Gastroesophageal sphincter (tissue), 4 donors: Measurements from ENCODE around the gene ARHGAP8. TPM values are rescaled to one million over a fixed set of nuclear protein-coding genes. Genes with fewer than 3 reads are reported as not detected.

ENCODE experiments used
- ATAC-seq: fragments of 150-250 bp; one replicate; pipeline ENCODE4 v1.9.1; 2016; ENCODE audit warnings: mild to moderate bottlenecking, moderate library complexity
- H3K27ac ChIP-seq, 4 donors: fragments of 200-600 bp; sonication (generic) in 3 of 4; 1 replicate in 3 of 4; 2 replicates in 1 of 4; pipeline ENCODE4 v1.5.1; 2016 to 2019
- H3K27me3 ChIP-seq: fragments of 200-600 bp; sonication (generic); one replicate; pipeline ENCODE4 v1.5.1; 2019
- H3K36me3 ChIP-seq, 2 donors: fragments of 200-600 bp; sonication (generic); one replicate each; pipeline ENCODE4 v1.5.1; 2019; ENCODE audit warnings: control low read depth in 1 of 2
- H3K4me1 ChIP-seq, 3 donors: fragments of 200-600 bp; sonication (generic); 1 replicate in 2 of 3; 2 replicates in 1 of 3; pipeline ENCODE4 v1.5.1; 2016 to 2019; ENCODE audit warnings: control low read depth in 2 of 3
- H3K4me3 ChIP-seq, 2 donors: fragments of 200-600 bp; sonication (generic); one replicate each; pipeline ENCODE4 v1.5.1; 2019; ENCODE audit warnings: mild to moderate bottlenecking in 1 of 2, moderate library complexity in 1 of 2
- H3K9me3 ChIP-seq, 3 donors: fragments of 200-600 bp; sonication (generic); one replicate each; pipeline ENCODE4 v1.5.1; 2017 to 2019; ENCODE audit warnings: control low read depth in 2 of 3
- CTCF ChIP-seq, 4 experiments: fragments of 200-600 bp in 2 of 4; fragments of 450-650 bp in 2 of 4; sonication (generic) in 1 of 4; IDR thresholded peaks; one replicate each; pipeline ENCODE4 v1.5.1; 2017 to 2019; ENCODE audit warnings: antibody characterized with exemption in 4 of 4, mild to moderate bottlenecking in 2 of 4, moderate library complexity in 2 of 4
- EP300 ChIP-seq: sonication (generic); formaldehyde crosslinking; IDR thresholded peaks from one replicate; pipeline ENCODE4 v1.6.1; 2017; ENCODE audit warnings: antibody characterized with exemption, mild to moderate bottlenecking
- POLR2A ChIP-seq, 2 donors: fragments of 450-650 bp; IDR thresholded peaks; one replicate each; pipeline ENCODE4 v1.6.1; 2017; ENCODE audit warnings: antibody characterized with exemption in 2 of 2, mild to moderate bottlenecking in 2 of 2, moderate library complexity in 1 of 2
- POLR2AphosphoS5 ChIP-seq: sonication (generic); formaldehyde crosslinking; IDR thresholded peaks from one replicate; pipeline ENCODE4 v1.6.1; 2017; ENCODE audit warnings: antibody characterized with exemption
- WGBS, 2 donors: methylation state at CpG; one replicate each; pipeline ENCODE4 v1.1.5; 2018; ENCODE audit warnings: low coverage in 1 of 2; 5-methylcytosine and 5-hydroxymethylcytosine counted together
- total RNA-seq, 4 donors: library from RNA; depleted of rRNA; stranded (reverse); fragments of >200 nt; gene quantifications; one replicate each; pipeline ENCODE4 v1.1.0, GENCODE V29; 2016

Gene ARHGAP8
- total RNA-seq, result 1 to 10 TPM in 1 of 4 donors, under 1 TPM in 1, not detected in 2; 0.31 to 1.6 TPM

- no peaks in the 10 kb centered on the region for H3K36me3 ChIP-seq
- no peak for TF ChIP-seq EP300
- no peak for TF ChIP-seq CTCF (IDR thresholded peaks at IDR 0.05)
- no peak for TF ChIP-seq POLR2A (IDR thresholded peaks at IDR 0.05)
- no peak for TF ChIP-seq POLR2AphosphoS5
- no peak within 1 kb of the TSS for H3K27ac ChIP-seq
- H3K9me3 ChIP-seq, result peaks cover 0 to 15% (median 0%) of the 10 kb centered on the region in 3 donors
- peak within 1 kb of the TSS in 1 of 2 donors; percentile 30 for H3K4me3 ChIP-seq
- WGBS, 2 donors, result 0% methylated on average over 2 of the region's 78 CpGs; no CpG with 5 or more reads in 1 of the 2 donors
- H3K4me1 ChIP-seq, result peaks cover 0 to 19% (median 7%) of the 10 kb centered on the region in 3 donors
- H3K27me3 ChIP-seq, result peaks cover 91% of the 10 kb centered on the region
- ATAC-seq, result no peak
Observed at GRCh38 chr22:44752285-44753188, at the start of gene ARHGAP8. Gene ARHGAP8 (plus strand): TSS chr22:44752575. CDS start chr22:44786528, 33,953 bp downstream.

DNA sequence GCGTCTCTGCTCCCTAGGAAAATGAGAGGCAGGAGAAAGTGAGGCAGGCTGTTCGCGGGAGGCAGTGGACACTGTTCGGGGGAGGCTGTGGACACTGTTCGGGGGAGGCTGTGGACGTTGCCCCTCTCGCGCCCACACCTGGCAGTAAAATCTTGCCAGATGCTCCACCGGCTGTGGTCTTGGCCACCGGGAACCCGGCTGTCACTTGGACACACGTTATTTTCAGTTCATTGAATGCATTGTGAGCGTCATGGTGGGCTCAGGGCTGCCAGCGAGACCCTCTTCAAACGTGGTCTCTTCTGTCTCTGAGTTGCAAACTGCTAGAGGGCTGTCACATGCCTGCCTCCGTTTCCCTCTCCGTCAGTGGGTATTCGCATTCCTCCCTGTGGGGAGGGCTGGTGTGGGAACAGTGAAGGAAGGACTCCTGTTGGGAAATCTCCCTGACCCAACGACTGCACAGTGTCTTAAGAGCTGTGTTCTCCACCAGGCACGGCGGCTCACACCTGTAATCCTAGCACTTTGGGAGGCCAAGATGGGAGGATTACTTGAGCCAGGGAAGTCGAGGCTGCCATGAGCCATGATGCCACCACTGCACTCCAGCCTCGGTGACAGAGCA is 49.0 kb upstream of the ARHGAP8 start:
- Histone ChIP-seq H3K27ac (no peak overlapping the region), H3K4me3 (peak overlapping the region in 1 of 2 donors; percentile 57), H3K27me3 (peaks cover 91% of the 10 kb centered on the region), H3K4me1 (peaks cover 0 to 30% (median 15%) of the 10 kb centered on the region in 3 donors), H3K36me3 (no peaks in the 10 kb centered on the region), H3K9me3 (no peaks in the 10 kb centered on the region)
- TF ChIP-seq CTCF (IDR thresholded peaks at IDR 0.05) (no peak), POLR2AphosphoS5 (no peak), EP300 (no peak), POLR2A (IDR thresholded peaks at IDR 0.05) (no peak)
- WGBS, 2 donors, result 28 to 34% methylated on average over 7 to 11 of the region's 23 CpGs
- ATAC-seq, result no peak

- Histone ChIP-seq H3K27ac (no peak overlapping the region), H3K36me3 (no peaks in the 10 kb centered on the region), H3K4me1 (peaks cover 0 to 25% (median 12%) of the 10 kb centered on the region in 3 donors), H3K9me3 (no peaks in the 10 kb centered on the region), H3K27me3 (peaks cover 80% of the 10 kb centered on the region), H3K4me3 (no peak overlapping the region)
- TF ChIP-seq POLR2AphosphoS5, result no peak
- TF ChIP-seq CTCF (IDR thresholded peaks at IDR 0.05), result no peak
- TF ChIP-seq POLR2A (IDR thresholded peaks at IDR 0.05), result no peak
- no peak for TF ChIP-seq EP300
- no peak for ATAC-seq
- 100% methylated on average over 1 of the region's 16 CpGs; no CpG with 5 or more reads in 1 of the 2 donors for WGBS, 2 donors
Observed at GRCh38 chr22:44704159-44705021, 48.0 kb upstream of the ARHGAP8 start.

GRCh38 chr22:44705022-44705297 is 47.4 kb upstream of the ARHGAP8 start:
- Histone ChIP-seq H3K4me3 (no peak overlapping the region), H3K4me1 (peaks cover 0 to 25% (median 12%) of the 10 kb centered on the region in 3 donors), H3K27ac (no peak overlapping the region), H3K27me3 (peaks cover 77% of the 10 kb centered on the region), H3K36me3 (no peaks in the 10 kb centered on the region), H3K9me3 (no peaks in the 10 kb centered on the region)
- 87 to 89% methylated on average over 1 to 3 of the region's 4 CpGs for WGBS, 2 donors
- TF ChIP-seq EP300, result no peak
- TF ChIP-seq POLR2AphosphoS5, result no peak
- TF ChIP-seq POLR2A (IDR thresholded peaks at IDR 0.05), result no peak
- TF ChIP-seq CTCF (IDR thresholded peaks at IDR 0.05), result no peak
- no peak for ATAC-seq
